Measurements from ENCODE around the gene PCP4.

DNA sequence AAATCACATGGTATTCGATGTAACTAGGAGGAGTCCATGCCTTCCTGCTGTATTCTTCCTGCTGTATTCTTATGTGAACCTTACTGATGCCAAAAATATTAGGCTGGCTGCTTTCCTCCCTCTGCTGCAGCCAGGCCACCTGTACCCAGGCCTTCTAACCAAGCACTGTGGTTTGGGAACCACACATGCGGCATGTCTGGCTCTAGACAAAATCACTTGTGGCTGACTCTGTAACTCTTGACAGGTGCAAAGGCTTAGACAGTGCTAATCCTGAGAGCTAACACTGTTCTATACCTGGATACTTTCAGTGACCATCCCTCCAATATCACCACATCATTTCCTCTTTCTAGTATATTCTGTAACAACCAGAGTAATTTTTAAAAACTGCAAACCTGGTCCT is 67.7 kb downstream of the PCP4 start:
- TF ChIP-seq, protein P1, sequence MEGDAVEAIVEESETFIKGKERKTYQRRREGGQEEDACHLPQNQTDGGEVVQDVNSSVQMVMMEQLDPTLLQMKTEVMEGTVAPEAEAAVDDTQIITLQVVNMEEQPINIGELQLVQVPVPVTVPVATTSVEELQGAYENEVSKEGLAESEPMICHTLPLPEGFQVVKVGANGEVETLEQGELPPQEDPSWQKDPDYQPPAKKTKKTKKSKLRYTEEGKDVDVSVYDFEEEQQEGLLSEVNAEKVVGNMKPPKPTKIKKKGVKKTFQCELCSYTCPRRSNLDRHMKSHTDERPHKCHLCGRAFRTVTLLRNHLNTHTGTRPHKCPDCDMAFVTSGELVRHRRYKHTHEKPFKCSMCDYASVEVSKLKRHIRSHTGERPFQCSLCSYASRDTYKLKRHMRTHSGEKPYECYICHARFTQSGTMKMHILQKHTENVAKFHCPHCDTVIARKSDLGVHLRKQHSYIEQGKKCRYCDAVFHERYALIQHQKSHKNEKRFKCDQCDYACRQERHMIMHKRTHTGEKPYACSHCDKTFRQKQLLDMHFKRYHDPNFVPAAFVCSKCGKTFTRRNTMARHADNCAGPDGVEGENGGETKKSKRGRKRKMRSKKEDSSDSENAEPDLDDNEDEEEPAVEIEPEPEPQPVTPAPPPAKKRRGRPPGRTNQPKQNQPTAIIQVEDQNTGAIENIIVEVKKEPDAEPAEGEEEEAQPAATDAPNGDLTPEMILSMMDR (IDR thresholded peaks at IDR 0.05): no peak
- no peak for TF ChIP-seq EZH2 (IDR thresholded peaks at IDR 0.05)
- no peak for TF ChIP-seq EZH2phosphoT487 (IDR thresholded peaks at IDR 0.05)
